Measurements from ENCODE around the gene ADA. TPM values are rescaled to one million over a fixed set of nuclear protein-coding genes. Genes with fewer than 3 reads are reported as not detected.

The ADA gene
- total RNA-seq, 1 donor from 2014 or later: 67.5 TPM

- TF ChIP-seq, protein P1, sequence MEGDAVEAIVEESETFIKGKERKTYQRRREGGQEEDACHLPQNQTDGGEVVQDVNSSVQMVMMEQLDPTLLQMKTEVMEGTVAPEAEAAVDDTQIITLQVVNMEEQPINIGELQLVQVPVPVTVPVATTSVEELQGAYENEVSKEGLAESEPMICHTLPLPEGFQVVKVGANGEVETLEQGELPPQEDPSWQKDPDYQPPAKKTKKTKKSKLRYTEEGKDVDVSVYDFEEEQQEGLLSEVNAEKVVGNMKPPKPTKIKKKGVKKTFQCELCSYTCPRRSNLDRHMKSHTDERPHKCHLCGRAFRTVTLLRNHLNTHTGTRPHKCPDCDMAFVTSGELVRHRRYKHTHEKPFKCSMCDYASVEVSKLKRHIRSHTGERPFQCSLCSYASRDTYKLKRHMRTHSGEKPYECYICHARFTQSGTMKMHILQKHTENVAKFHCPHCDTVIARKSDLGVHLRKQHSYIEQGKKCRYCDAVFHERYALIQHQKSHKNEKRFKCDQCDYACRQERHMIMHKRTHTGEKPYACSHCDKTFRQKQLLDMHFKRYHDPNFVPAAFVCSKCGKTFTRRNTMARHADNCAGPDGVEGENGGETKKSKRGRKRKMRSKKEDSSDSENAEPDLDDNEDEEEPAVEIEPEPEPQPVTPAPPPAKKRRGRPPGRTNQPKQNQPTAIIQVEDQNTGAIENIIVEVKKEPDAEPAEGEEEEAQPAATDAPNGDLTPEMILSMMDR (IDR thresholded peaks at IDR 0.05; ENCODE audit: insufficient read depth, low read depth, low read length): no peak
- no peak for TF ChIP-seq EZH2 (IDR thresholded peaks at IDR 0.05; ENCODE audit: insufficient read depth, low read length)
- H3K9me3 Mint-ChIP-seq (ENCODE audit: unreplicated experiment): no peaks in the 10 kb centered on the region
- no peak overlapping the region for H3K4me3 ChIP-seq (ENCODE audit: insufficient read depth, low read depth, low read length)
- DNase-seq (ENCODE audit: low read depth) (peak; percentile 83), FAIRE-seq (no peak)
- H3K79me2 ChIP-seq (ENCODE audit: insufficient read depth, low read length): no peaks in the 10 kb centered on the region
- H3K36me3 ChIP-seq (ENCODE audit: insufficient read depth, low read length): no peaks in the 10 kb centered on the region
- peaks cover 25% of the 10 kb centered on the region for H3K4me1 Mint-ChIP-seq (ENCODE audit: low read depth, unreplicated experiment)
- peak overlapping the region; percentile 80 for H3K27ac Mint-ChIP-seq (ENCODE audit: unreplicated experiment)
- H3K4me2 ChIP-seq (ENCODE audit: low read length): no peak overlapping the region
- no peaks in the 10 kb centered on the region for H3K9me3 ChIP-seq (ENCODE audit: insufficient read depth, low read depth, low read length)
- H3K27ac ChIP-seq (ENCODE audit: low read depth, low read length): no peak overlapping the region
- H3K4me1 ChIP-seq (ENCODE audit: insufficient read depth, low read length): peaks cover 18% of the 10 kb centered on the region
- no peaks in the 10 kb centered on the region for H3K27me3 Mint-ChIP-seq (ENCODE audit: low read depth, unreplicated experiment)
- H3K9ac ChIP-seq (ENCODE audit: low read length): no peak overlapping the region
- no peak overlapping the region for H3K4me3 Mint-ChIP-seq (ENCODE audit: unreplicated experiment)
- peaks cover 15% of the 10 kb centered on the region for H3K36me3 Mint-ChIP-seq (ENCODE audit: low read depth, unreplicated experiment)
- no peaks in the 10 kb centered on the region for H4K20me1 ChIP-seq (ENCODE audit: insufficient read depth, low read length)
- H3K27me3 ChIP-seq (ENCODE audit: insufficient read depth, low read length): no peaks in the 10 kb centered on the region
- no peak overlapping the region for H2AFZ ChIP-seq (ENCODE audit: low read depth, low read length)
Observed at GRCh38 chr20:44594730-44595129, 56.8 kb downstream of the ADA start.

DNA sequence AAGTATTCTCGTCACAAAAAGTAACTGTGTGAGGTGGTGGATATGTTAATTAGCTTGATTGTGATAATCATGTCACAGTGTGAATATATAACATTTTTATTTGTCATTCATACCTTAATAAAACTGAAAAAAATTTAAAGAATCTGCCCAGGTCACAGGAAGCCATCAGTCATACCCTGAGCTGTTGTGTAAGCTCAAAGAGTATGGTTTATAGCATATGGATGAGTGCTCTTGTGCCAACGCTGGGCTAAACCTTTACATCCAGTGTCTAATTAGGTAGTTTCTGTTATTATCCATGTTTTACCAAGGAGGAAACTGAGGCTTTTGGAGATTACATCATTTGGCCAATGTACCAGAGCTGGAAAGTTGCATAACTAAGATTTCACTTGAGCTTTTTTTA, 57.7 kb downstream of the ADA start:
- Mint-ChIP-seq H3K4me3 (ENCODE audit: unreplicated experiment) (no peak overlapping the region), H3K9me3 (ENCODE audit: unreplicated experiment) (no peaks in the 10 kb centered on the region), H3K36me3 (ENCODE audit: low read depth, unreplicated experiment) (peaks cover 15% of the 10 kb centered on the region), H3K27me3 (ENCODE audit: low read depth, unreplicated experiment) (no peaks in the 10 kb centered on the region), H3K4me1 (ENCODE audit: low read depth, unreplicated experiment) (peaks cover 29% of the 10 kb centered on the region), H3K27ac (ENCODE audit: unreplicated experiment) (no peak overlapping the region)
- Histone ChIP-seq H3K27me3 (ENCODE audit: insufficient read depth, low read length) (no peaks in the 10 kb centered on the region), H3K4me1 (ENCODE audit: insufficient read depth, low read length) (peaks cover 21% of the 10 kb centered on the region), H3K9me3 (ENCODE audit: insufficient read depth, low read depth, low read length) (no peaks in the 10 kb centered on the region), H3K27ac (ENCODE audit: low read depth, low read length) (no peak overlapping the region), H4K20me1 (ENCODE audit: insufficient read depth, low read length) (no peaks in the 10 kb centered on the region), H2AFZ (ENCODE audit: low read depth, low read length) (no peak overlapping the region), H3K4me2 (ENCODE audit: low read length) (no peak overlapping the region), H3K79me2 (ENCODE audit: insufficient read depth, low read length) (no peaks in the 10 kb centered on the region), H3K9ac (ENCODE audit: low read length) (no peak overlapping the region), H3K36me3 (ENCODE audit: insufficient read depth, low read length) (no peaks in the 10 kb centered on the region), H3K4me3 (ENCODE audit: insufficient read depth, low read depth, low read length) (no peak overlapping the region)
- FAIRE-seq (no peak), DNase-seq (ENCODE audit: low read depth) (no peak)
- TF ChIP-seq, protein P1 (IDR thresholded peaks at IDR 0.05; ENCODE audit: insufficient read depth, low read depth, low read length): no peak
- TF ChIP-seq EZH2 (IDR thresholded peaks at IDR 0.05; ENCODE audit: insufficient read depth, low read length): no peak

- no peak overlapping the region for H3K9ac ChIP-seq (ENCODE audit: low read length)
- H2AFZ ChIP-seq (ENCODE audit: low read depth, low read length): no peak overlapping the region
- H3K27me3 ChIP-seq (ENCODE audit: insufficient read depth, low read length): no peaks in the 10 kb centered on the region
- no peak overlapping the region for H3K4me3 Mint-ChIP-seq (ENCODE audit: unreplicated experiment)
- H3K9me3 ChIP-seq (ENCODE audit: insufficient read depth, low read depth, low read length): no peaks in the 10 kb centered on the region
- peaks cover 14% of the 10 kb centered on the region for H3K4me1 ChIP-seq (ENCODE audit: insufficient read depth, low read length)
- no peaks in the 10 kb centered on the region for H3K36me3 ChIP-seq (ENCODE audit: insufficient read depth, low read length)
- H3K27ac ChIP-seq (ENCODE audit: low read depth, low read length): no peak overlapping the region
- peaks cover 20% of the 10 kb centered on the region for H3K4me1 Mint-ChIP-seq (ENCODE audit: low read depth, unreplicated experiment)
- H4K20me1 ChIP-seq (ENCODE audit: insufficient read depth, low read length): no peaks in the 10 kb centered on the region
- no peak for TF ChIP-seq EZH2 (IDR thresholded peaks at IDR 0.05; ENCODE audit: insufficient read depth, low read length)
- TF ChIP-seq, protein P1 (IDR thresholded peaks at IDR 0.05; ENCODE audit: insufficient read depth, low read depth, low read length): no peak
- no peaks in the 10 kb centered on the region for H3K27me3 Mint-ChIP-seq (ENCODE audit: low read depth, unreplicated experiment)
- no peaks in the 10 kb centered on the region for H3K9me3 Mint-ChIP-seq (ENCODE audit: unreplicated experiment)
- peaks cover 15% of the 10 kb centered on the region for H3K36me3 Mint-ChIP-seq (ENCODE audit: low read depth, unreplicated experiment)
- DNase-seq (ENCODE audit: low read depth) (no peak), FAIRE-seq (no peak)
- H3K4me2 ChIP-seq (ENCODE audit: low read length): no peak overlapping the region
- H3K27ac Mint-ChIP-seq (ENCODE audit: unreplicated experiment): no peak overlapping the region
- no peak overlapping the region for H3K4me3 ChIP-seq (ENCODE audit: insufficient read depth, low read depth, low read length)
- H3K79me2 ChIP-seq (ENCODE audit: insufficient read depth, low read length): no peaks in the 10 kb centered on the region
Observed at GRCh38 chr20:44592366-44592765, 59.1 kb downstream of the ADA start.
